ENCODE measurements around the gene SMIM12.

The SMIM12 gene

GRCh38 chr1:34872133-34872503 lies 12.6 kb upstream of the SMIM12 start:
- no peak for DNase-seq

GRCh38 chr1:34871443-34872132 lies 12.0 kb upstream of the SMIM12 start:
- DNase-seq = no peak

- DNase-seq = no peak
Observed at GRCh38 chr1:34870395-34870794, 10.8 kb upstream of the SMIM12 start.

GRCh38 chr1:34869760-34870159 lies 10.2 kb upstream of the SMIM12 start:
- no peak for DNase-seq

DNA sequence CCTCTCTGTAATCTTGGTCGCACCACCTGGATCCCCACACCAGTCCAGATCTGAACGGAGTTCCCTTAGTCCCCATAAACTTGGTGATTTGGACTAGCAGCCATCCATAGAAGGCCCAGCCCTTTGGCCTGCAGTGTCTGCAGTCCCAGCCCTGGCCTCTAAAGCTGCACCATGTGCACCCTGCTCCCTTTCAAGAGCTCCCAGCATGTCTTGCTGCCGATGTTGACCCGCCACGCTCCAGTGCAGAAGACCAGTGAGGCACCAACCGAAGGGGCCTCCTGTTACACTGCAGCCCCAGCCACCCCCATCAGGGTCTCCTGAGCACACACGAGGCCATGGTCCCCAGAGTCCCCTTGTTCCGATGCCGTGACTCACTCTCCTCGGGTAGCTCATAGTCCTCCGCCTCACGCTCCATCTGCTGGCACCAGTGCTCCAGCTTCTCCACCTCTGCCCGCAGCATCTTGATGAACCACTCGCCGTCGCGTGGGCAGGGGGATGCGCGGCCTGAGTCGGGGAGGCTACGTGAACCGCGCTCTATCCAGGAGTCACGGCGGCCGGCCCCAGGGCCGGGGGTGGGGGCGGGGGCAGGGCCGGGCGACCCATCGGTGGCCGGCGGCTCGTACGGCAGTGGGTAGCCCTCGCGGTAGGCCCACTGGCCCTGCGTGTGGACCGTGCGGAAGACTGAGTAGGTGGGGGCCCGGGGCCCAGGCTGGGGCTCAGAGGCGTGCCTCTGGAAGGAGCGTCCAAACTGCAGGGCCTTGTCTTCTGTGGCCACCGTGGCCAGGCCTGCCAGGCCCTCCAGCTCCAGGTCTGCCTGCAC lies 8.9 kb upstream of the SMIM12 start:
- no peak for DNase-seq

DNA sequence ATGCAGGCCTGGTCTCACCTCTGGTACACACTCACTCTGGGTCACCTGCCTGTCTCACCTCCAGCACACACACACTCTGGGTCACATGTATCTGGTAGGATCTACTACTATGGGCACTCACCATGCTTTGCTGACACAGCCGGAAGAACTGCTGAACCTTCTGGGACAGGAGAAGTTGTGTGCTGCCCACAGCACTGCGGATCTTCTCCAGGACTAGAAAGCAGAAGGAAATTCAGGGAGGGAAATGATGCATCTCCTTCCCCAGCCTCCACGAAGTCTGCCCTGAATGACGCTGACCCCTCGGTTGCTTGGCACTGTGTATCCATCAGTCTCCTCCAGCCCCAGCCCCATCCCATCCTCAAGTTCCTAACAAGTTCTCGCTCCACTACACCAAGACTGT lies 7.9 kb upstream of the SMIM12 start:
- no peak for DNase-seq

- DNase-seq = no peak
Observed at GRCh38 chr1:34866762-34867109, 7.2 kb upstream of the SMIM12 start.

DNA sequence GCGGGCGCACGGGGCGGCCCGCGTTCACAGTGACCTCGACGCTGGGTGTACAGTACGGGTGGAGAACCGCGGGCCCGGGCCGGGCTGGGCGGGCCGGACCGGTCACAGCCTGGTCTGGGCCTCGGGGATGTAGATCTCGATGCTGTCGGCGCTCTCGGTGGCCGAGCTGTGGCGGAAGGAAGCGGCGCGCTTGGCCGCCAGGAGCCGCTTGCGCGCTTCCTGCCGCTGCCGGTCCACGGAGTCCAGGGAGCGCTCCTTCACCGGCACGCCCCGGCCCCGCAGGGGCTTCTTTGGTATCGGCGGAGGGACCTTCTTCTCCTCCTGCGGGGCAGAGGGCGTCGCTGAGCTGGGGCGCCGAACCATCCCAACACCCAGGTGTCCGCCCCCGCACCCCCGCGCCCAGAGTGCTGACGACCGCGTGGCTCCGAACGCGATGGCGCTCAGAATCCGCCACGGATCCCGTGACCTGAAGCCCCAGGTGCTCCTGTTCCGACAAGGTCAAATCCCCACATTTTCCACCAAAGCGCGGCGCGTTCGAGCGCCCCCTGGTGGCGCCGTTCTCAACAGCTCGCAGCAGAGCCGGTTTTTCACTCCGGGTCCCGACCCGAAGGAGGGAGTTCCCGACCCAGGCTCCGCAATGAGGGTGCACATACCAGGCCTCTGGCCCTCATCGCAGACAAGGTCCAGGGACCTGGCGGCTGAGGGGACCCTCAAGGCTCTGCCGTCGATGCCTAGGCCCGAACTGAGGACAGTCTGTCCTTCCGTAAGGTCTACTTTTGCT lies 6.6 kb upstream of the SMIM12 start:
- DNase-seq = peak; percentile 82 to 91 (median 88)

DNA sequence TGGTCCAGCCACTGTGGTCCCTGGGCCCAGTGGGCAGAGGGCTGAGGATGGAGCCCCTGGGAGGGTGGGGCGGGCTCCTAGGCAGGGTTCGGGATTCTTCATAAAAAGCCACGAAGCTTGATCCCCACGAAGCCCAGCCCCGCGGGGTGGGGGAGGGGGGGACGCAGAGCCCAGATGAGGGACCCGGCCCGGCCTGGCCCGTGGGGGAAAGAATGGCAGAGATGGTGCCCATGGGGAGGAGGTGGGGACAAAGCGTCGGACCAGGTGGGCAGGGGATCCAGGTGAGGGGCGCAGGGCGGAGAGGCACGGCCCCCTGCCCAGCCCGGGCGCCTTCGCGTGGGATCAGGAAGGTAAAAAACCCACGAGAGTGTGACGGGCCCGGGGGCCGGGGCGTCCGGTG lies 6.0 kb upstream of the SMIM12 start:
- no peak for DNase-seq

DNA sequence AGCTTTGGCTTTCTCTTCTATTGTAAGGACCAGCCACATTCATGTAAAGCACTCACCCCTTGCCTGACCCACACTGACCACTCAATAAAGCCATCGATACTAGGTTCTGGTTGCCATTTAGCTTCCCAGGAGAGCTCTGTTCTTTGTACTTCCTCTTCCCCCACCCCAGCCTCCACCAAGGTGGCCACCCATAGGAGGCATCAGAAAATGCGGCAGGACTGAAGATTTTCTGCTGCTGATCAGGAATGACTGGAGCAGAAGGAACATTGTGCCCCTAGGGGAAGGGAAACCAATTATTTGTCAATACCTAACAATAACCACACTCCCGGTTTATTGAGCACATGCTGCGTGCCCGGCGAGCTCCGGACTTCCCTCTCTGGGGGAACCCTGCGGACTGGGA lies 5.2 kb upstream of the SMIM12 start:
- no peak for DNase-seq

GRCh38 chr1:34863501-34863900 lies 4.0 kb upstream of the SMIM12 start:
- peak in 1 of 5 experiments; percentile 65 for DNase-seq

- peak in 4 of 5 experiments; percentile 12 to 41 (median 24) for DNase-seq
Observed at GRCh38 chr1:34858901-34859445, 576 bp downstream of the SMIM12 start.

GRCh38 chr1:34856697-34857096 lies 2.9 kb downstream of the SMIM12 start:
- no peak for DNase-seq

DNA sequence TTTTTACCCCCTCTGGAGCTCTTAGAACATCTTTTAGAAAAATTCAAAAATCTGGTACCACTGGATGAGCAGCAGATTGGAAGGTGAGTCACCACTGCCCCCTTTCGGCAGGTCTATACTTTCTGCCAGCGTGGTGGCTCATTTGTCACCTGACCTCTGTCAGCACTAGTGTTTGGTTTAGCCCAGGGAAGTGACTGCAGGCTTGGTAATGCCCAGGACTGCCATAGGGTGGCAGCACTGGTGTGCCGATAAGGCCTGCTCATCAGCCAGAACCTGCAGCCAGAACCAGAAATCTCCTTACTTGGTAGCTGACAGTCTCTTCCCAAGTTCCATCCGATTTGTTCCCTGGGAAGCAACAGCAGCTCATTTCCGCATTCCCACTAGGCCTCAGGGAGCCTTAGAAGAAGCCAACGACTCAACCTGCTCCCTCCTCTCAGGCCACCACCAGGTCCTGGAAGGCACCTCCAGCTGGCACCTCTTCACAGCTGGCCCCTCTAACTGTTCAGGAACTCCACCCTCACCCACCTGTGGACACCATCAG lies 6.8 kb downstream of the SMIM12 start:
- DNase-seq = peak; percentile 60 to 94 (median 81)

- no peak for DNase-seq
Observed at GRCh38 chr1:34851431-34852105, 8.0 kb downstream of the SMIM12 start.

GRCh38 chr1:34850382-34850781 lies 9.2 kb downstream of the SMIM12 start:
- no peak for DNase-seq

DNA sequence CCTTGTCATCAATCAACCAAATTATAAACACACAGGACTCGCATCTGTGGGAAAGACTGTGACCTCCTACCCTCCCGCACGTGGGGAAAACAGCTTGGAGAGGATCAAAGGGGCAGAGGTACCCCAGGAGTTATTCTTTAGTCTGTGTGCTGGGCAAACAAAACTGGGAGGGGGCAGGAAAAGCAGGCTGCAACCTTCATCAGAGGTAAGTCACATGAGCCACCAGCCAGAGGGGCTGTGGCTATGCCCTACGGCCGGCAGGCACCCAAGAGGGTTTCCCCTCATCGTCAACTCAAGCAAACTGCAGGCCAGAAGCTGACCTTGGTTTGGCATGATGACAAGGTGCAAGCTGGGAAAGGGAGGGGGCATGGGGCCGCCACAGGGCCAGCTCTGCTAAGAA lies 12.5 kb downstream of the SMIM12 start:
- no peak for DNase-seq

GRCh38 chr1:34846265-34846664 lies 13.3 kb downstream of the SMIM12 start:
- no peak for DNase-seq

GRCh38 chr1:34845131-34845901 lies 14.2 kb downstream of the SMIM12 start:
- no peak for DNase-seq

DNA sequence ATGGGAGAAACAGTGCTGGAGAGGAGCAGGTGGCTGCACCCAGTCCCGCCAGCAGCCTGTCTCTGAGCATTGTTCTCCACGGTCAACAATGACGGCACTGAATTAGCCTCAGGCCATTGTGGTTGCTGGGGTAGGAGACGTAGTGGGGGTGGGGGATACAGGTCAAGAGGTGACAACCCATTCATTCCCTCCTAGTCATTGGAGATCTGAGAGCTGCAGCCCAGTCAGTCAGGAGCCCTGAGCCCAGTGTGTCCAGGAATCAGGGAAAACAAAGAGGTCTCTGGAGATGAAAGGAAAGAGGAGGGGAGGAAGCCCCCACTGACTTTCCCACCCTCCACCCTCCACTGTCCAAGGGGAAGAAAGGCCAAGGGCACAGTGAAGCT lies 15.3 kb downstream of the SMIM12 start:
- DNase-seq = no peak

DNA sequence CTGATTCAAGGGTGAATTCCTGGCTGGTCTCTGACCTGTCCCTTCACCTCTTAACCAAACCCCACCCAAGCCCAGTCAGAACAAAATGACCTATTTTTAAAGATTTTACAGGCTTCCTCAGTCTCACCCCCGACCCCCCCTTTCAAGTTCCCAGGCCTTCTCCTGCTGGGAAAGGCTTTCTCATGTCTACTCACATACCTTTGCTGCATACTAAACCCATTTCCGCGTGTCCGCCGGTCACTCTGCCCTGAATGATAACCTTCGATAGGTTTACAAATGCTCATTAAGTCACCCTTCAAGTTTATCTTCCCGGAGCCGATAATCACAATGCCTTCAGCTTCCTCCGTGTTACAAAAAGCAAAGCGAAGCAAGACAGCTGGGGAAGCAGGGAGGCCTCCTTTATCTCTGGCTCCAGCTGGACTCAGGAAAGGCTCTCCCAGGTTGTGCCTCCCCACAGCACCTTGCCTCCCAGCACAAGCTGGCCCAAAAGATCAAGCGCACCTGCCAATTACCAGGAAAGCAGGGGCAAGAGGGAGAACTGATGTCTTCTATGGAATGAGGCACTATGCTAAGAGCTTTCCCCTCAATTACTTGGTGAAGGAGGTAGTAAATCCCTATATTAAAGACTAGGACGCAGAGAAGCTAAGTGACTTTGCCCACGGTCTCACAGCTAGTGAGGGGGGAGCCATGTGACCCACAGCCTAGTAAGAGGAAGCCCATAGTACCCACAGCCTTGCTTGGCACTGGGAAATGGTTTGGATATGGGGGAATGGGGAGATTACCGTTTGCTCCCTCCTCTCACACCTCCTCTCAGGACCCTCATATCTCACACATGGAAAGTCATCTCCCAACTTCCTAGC lies 15.9 kb downstream of the SMIM12 start:
- no peak for DNase-seq

All from T-helper 2 cell (primary cell).